ENCODE measurements around the gene SEMA3G. TPM values are rescaled to one million over a fixed set of nuclear protein-coding genes. Genes with fewer than 3 reads are reported as not detected.

SEMA3G gene
- total RNA-seq, 3 donors from 2014 or later: 0.05 to 0.24 (median 0.08) TPM

DNA sequence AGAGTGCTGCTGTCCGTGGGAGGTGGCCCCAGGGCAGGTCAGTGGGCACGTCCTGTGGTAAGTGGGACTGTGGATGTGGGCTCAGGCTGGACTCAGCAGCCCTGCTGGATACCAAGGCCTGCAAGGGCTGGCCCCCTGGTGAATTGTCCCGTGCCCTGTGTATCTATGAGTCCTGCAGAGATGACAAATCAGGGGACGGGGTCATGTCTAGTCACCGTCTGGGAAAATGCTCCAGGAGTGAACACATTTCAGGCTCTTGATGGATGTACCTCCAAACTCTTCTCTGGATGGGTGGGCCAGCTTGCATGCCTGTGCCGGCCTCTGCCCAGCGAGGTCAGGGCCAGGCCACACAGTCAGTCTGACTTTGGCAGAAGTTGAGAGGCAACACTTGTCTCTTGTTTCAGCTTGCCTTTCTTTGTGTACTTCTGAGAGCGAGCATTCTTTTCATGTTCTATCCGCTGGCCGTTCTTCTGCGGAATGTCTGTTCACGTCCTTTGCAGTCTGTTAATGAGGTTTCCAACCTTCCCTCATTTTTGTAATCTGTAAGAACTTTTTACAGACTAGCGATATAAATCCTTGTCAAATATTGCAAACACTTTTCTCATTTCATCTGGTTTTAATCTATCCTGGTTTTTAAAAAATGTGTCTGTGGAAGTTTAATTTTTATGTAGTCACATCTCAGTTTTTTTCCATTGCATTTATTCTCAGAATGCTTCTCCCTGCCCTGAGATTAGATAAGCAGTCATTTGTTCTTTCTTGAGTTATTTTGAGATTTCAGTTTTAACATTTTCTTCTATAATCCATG lies 38.9 kb upstream of the SEMA3G start:
- Mint-ChIP-seq H3K9me3 (no peaks in the 10 kb centered on the region), H3K36me3 (ENCODE audit: insufficient read depth) (peaks cover 21% of the 10 kb centered on the region), H3K4me1 (ENCODE audit: low read depth) (no peaks in the 10 kb centered on the region), H3K4me3 (no peak overlapping the region), H3K27me3 (ENCODE audit: low read depth) (no peaks in the 10 kb centered on the region)
- DNase-seq: no peak
- ATAC-seq: peak in 1 of 2 donors; percentile 18

DNA sequence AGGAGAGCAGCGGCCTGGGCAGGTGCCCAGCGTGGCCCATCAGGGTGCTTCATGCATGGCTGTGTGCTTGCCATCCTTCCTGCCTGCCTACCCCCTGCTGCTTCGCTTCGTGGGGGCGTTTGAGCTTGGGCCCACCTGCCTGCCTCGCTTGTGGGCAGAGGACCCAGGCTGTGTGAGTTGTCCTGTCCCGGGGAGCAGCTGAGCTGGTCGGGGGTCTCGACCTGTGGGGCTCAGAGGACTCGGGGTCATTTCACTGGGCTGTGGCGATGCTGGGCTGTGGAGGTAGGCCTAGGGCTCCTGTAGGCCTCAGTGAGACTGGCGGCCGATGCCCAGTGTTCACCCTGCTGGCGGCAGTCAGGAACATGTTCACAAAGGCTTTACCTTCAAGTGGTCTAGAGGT lies 38.2 kb upstream of the SEMA3G start:
- H3K9me3 Mint-ChIP-seq: no peaks in the 10 kb centered on the region
- H3K4me3 Mint-ChIP-seq: no peak overlapping the region
- DNase-seq: no peak
- H3K4me1 Mint-ChIP-seq (ENCODE audit: low read depth): no peaks in the 10 kb centered on the region
- no peaks in the 10 kb centered on the region for H3K27me3 Mint-ChIP-seq (ENCODE audit: low read depth)
- ATAC-seq: no peak
- peaks cover 21% of the 10 kb centered on the region for H3K36me3 Mint-ChIP-seq (ENCODE audit: insufficient read depth)

DNA sequence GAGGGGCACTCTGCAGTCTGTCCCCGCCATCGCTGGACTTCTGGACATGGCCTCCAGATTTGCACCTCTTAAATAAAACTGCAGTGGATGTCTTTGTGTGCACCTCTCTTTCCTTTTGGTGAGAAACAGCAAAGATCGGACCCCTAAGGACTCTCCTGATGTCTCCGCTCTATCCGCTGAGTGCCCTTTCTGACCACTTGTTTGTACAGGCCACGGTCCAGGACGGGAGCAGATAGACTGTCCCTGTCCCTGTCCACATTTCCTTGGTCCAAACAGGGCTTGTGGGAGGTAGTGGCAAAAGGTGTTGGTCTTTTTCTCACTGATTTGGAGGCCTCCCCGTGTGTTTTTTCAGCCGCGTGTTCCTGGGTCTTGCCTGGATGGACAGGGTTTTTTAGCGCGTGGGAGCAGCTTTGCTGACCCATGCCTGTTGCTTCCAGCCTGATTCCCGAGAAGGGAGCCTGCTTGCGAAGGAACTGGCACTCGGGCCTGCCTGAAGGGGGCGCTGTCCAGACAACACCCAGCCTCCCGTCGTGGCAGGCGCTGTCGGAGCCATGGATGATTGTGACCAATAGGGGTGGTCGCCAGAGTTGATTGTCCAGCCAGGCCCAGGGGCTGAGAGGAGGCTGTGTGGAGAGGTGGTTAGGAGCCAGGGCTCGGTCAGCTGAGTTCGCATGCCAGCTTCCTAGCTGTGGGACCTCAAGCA lies 37.1 kb upstream of the SEMA3G start:
- Mint-ChIP-seq H3K27me3 (ENCODE audit: low read depth) (no peaks in the 10 kb centered on the region), H3K4me1 (ENCODE audit: low read depth) (no peaks in the 10 kb centered on the region), H3K36me3 (ENCODE audit: insufficient read depth) (peaks cover 17% of the 10 kb centered on the region), H3K9me3 (no peaks in the 10 kb centered on the region), H3K4me3 (no peak overlapping the region)
- DNase-seq (no peak), ATAC-seq (no peak)

DNA sequence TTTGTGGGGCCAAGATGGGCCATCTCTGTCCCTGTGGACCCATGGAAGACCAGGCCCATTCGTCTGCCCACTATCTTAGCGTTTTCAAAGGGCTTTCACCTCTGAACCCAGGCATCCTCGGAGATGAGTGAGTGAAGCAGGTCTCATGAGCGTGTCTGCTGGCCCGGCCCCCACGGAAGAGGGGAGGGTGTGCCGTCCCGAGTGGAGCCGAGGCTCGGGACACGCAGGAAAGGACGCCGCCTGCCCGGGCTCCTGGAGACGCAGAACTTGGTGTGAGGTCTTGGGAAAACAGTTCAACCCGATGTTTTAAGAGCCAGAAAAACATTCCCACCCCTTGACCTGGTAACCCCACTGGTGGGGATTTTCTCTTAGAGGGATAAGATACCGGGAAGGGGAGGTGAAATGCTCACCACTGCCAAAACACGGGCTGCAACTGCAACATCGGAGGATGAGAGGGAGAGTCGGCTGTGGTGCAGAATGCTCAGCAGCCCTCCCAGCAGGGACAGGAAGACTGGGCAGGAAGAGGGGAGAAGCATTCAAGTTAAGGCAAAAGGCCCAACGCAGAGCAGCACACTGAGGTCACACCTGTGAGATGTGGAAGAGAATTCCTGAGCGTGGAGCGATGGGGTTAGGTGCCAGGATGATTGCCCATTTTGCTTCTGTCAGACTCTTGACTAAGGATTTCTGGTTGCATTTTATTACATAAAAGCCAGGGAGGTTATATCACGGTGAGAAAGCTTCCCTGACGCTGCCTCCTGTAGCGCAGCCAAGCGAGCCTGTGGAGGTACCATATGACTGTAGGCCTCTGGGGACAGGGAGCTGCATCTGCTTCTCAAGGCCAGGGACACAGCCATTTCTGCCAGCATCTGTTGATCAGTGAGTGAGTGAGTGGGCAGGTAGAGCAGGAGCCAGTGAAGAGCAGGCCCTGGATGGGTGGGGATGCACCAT lies 36.1 kb upstream of the SEMA3G start:
- Mint-ChIP-seq H3K36me3 (ENCODE audit: insufficient read depth) (peaks cover 17% of the 10 kb centered on the region), H3K27me3 (ENCODE audit: low read depth) (no peaks in the 10 kb centered on the region), H3K9me3 (no peaks in the 10 kb centered on the region), H3K4me1 (ENCODE audit: low read depth) (no peaks in the 10 kb centered on the region), H3K4me3 (no peak overlapping the region)
- ATAC-seq (no peak), DNase-seq (no peak)

DNA sequence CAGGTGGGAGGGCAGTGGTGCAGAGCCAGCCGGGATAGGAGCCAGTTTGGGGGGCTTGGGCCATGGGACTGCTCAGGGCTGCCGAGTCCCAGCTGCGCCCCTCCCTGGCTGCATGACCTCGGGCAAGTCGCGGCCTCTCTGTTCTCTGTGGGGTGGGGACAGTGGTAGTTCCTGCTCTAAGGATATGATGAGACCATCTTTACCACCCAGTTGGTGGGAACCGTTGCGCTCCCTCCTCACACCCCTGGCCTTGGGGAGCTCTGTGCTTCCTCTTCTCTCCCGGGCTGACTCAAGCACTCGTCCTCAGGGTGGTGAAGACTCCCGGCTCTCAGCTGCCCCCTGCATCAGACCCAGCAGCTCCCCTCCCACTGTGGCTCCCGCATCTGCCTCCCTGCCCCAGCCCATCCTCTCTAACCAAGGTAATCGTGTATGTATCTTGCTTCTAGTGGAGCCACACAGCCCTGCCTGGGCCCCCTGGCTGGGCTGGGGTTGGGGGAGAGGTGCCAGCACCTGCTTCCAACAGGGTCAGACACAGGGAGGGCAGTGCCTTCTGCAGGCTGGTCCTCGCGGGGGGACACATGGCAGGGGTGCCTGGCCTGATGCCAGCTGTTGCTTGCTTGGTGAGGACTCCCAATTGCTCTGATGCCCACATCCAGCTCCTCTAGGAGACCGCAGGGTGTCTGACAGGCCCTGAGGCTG lies 35.1 kb upstream of the SEMA3G start:
- DNase-seq: no peak
- Mint-ChIP-seq H3K27me3 (ENCODE audit: low read depth) (no peaks in the 10 kb centered on the region), H3K9me3 (no peaks in the 10 kb centered on the region), H3K4me1 (ENCODE audit: low read depth) (no peaks in the 10 kb centered on the region), H3K4me3 (no peak overlapping the region), H3K36me3 (ENCODE audit: insufficient read depth) (peaks cover 18% of the 10 kb centered on the region)
- no peak for ATAC-seq

DNA sequence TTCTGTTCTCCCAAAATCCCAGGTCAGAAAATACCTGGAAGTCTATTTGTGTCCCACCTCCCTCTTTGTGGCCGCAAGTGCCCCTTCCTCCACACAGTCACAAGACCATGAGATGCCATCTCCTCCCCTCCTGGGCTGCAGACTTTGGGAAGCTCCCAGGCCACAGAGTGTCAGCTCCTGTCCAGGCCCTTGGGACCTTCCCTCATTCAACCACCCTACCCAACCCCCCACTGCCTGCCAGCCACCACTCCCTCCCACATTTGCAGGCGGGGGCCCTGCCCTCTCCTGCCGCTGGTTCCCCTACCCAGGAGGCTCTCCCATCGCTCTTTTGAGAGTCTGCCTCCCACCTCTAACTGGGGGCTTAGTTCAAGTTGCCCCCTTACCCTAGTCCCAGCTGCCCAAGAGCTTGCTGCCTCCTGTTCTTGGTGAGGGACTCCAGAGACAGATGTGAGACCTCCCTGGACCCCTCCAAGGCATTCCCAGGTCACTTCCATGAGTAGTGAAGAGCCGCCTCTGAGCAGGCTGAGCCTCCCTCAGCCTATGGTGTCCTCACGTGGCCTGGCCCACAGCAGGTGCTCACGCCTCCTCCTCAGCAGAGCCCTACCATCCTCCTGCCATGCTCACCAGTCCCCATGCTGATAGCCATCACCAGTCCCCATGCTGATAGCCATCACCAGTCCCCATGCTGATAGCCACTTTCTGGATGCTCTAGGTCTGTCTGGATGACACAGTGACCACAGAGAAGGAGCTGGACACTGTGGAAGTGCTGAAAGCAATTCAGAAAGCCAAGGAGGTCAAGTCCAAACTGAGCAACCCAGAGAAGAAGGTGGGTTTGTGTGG lies 34.4 kb upstream of the SEMA3G start:
- no peaks in the 10 kb centered on the region for H3K4me1 Mint-ChIP-seq (ENCODE audit: low read depth)
- no peak for ATAC-seq
- H3K4me3 Mint-ChIP-seq: no peak overlapping the region
- DNase-seq: no peak
- no peaks in the 10 kb centered on the region for H3K9me3 Mint-ChIP-seq
- no peaks in the 10 kb centered on the region for H3K27me3 Mint-ChIP-seq (ENCODE audit: low read depth)
- H3K36me3 Mint-ChIP-seq (ENCODE audit: insufficient read depth): peaks cover 16% of the 10 kb centered on the region

DNA sequence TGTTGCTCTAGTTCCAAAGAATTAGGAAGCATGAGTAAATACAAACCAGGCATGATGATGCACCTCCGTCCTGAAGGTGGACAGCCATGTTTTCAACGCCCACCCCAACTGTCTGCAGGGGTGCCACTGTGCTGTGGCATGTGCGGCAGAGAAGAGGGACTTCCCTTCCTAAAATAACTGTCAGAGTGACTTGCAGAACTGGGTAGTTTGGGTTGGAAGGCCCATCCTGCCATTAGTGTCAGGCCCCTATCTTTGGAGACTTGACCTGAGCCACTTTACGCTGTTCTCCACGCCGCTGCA lies 32.8 kb upstream of the SEMA3G start:
- Mint-ChIP-seq H3K4me3 (no peak overlapping the region), H3K4me1 (ENCODE audit: low read depth) (no peaks in the 10 kb centered on the region), H3K9me3 (no peaks in the 10 kb centered on the region), H3K27me3 (ENCODE audit: low read depth) (no peaks in the 10 kb centered on the region), H3K36me3 (ENCODE audit: insufficient read depth) (peaks cover 20% of the 10 kb centered on the region)
- ATAC-seq: no peak
- DNase-seq: no peak

DNA sequence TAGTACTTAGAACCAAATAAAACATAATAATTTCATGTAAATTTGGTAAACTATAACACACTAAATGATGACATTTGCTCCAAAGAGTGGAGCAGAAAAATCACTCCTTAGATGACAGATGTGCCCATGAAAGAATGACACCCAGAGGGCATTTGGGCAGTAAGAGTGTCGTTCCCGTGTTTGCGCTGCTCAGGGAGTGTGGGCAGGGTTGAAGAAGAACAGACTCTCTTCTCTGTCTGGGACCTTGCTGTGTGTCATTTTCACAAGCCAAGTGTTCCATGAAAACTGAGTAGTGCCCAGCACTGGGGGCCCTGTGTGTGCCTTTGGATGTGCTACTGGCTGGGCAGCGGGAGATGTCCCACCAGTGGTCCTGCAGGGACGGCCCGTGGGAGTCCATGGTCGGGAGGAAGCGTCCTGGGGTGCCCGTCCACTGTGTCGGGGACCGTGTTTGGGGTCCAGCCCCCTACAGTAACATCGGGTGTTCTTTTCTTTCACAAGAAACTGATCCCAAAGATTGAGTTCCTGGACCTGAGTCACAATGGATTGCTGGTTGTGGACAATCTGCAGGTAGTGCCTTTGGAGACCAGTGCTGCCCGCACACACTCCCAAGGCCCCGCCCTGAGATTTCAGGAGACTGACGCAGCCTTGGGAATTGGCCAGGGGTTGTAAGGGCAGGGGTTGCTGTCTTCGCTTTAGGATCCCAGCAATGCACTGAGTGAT lies 32.3 kb upstream of the SEMA3G start:
- no peak for DNase-seq
- H3K36me3 Mint-ChIP-seq (ENCODE audit: insufficient read depth): peaks cover 22% of the 10 kb centered on the region
- no peaks in the 10 kb centered on the region for H3K4me1 Mint-ChIP-seq (ENCODE audit: low read depth)
- ATAC-seq: no peak
- H3K4me3 Mint-ChIP-seq: no peak overlapping the region
- H3K27me3 Mint-ChIP-seq (ENCODE audit: low read depth): no peaks in the 10 kb centered on the region
- H3K9me3 Mint-ChIP-seq: no peaks in the 10 kb centered on the region

DNA sequence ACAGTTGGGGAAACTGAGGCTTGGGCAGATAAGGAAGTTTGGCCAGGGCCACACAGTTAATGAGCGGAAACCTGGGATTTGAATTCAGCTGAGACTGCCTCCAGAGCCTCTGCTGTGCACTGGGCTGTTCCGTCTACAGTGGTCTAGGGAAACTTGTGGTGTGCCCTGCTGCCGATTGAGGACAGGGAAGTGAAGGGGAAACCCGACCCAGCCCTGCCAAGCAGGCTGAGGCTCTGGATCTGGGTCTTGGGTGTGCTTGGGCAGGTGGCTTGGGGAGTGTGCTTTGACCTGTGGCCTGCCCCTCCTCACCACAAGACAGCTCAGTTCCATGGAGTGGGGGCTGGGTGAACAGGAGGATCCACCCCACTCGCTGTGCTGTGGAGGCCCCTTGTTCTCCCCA lies 28.1 kb upstream of the SEMA3G start:
- H3K27me3 Mint-ChIP-seq (ENCODE audit: low read depth): no peaks in the 10 kb centered on the region
- H3K9me3 Mint-ChIP-seq: no peaks in the 10 kb centered on the region

DNA sequence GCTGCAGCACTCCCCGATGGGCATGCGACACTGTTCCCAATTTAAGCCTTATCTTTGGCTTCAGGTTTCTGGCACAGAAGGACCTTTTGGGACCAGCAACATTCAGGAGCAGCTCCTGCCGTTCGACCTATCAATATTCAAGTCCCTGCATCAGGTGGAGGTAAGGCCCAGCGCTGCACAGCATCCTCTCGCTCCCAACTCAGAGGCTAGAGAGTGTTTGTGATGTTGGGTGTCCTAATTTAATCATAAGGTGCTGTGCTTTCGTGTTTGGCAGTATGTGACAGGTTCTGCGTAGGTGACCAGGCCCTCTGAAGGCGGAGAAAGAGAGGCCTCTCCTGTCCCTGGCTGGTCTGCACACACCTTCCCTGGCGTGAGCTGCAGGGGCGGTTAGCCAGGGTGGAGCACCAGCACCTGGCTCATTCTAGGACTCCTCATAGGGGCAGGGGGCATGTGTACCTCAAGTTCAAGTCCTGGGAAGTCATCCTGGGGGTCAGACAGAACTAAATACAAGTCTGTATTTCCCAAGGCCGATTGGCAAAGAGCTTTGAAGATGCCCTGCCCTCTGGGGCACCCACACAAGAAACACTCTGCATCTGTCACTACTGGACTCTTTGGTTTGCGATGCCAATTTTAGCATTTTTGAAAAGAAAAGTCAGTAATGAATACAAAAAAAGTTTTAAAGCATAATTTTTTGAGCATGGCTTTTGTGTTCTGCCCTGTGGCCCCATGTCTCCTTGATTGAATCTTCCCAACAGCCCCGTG lies 27.5 kb upstream of the SEMA3G start:
- peaks cover 18% of the 10 kb centered on the region for H3K36me3 Mint-ChIP-seq (ENCODE audit: insufficient read depth)
- H3K27me3 Mint-ChIP-seq (ENCODE audit: low read depth): no peaks in the 10 kb centered on the region

More for the DNA sequence above, 28.1 kb upstream of the SEMA3G start:
- H3K36me3 Mint-ChIP-seq (ENCODE audit: insufficient read depth): peaks cover 19% of the 10 kb centered on the region
- H3K4me3 Mint-ChIP-seq: no peak overlapping the region
- H3K4me1 Mint-ChIP-seq (ENCODE audit: low read depth): no peaks in the 10 kb centered on the region
- DNase-seq (no peak), ATAC-seq (no peak)

DNA sequence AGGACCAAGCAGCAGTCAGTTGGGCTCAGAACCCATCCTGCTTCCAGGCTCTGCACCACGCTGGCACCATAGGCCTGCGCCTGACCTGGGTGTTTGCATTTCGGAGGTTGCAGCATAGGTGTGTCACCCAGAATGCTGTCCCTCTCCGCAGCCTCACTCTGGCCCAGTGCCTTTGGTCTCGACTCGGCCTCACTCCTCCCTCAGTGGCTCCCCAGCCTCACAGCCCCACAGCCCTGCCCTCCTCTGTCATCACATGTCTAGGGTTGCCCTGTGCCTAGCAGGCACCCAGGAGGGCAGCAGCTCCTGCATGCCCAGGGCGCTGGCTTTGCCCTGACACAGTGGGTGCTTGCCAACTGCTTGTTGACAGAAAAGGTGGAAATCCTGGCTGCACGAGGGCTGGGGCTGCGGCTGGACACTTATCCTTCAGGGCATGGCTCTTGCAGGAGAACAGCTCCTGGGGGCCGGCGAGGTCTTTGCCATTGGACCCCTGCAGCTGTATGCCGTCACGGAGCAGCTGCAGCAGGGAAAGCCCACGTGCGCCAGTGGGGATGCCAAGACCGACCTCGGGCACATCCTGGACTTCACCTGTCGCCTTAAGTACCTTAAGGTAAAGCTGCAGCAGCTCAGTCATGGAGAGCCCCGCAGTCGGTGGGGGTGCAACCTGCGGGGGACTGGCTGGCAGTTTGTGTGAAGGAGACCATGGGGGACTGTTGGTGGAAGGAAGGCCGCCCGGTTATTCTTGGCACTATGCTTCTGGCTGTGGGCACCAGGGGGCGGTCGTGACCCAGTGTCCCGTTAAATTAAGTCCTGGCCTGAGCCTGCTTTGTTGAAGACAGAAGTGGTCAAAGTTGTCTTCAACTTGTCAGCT lies 26.7 kb upstream of the SEMA3G start:
- Mint-ChIP-seq H3K4me1 (ENCODE audit: low read depth) (no peaks in the 10 kb centered on the region), H3K36me3 (ENCODE audit: insufficient read depth) (peaks cover 18% of the 10 kb centered on the region), H3K27me3 (ENCODE audit: low read depth) (no peaks in the 10 kb centered on the region), H3K9me3 (no peaks in the 10 kb centered on the region), H3K4me3 (no peak overlapping the region)
- peak in 1 of 2 donors; percentile 62 for ATAC-seq
- DNase-seq: no peak

More for the DNA sequence above, 27.5 kb upstream of the SEMA3G start:
- Mint-ChIP-seq H3K4me1 (ENCODE audit: low read depth) (no peaks in the 10 kb centered on the region), H3K9me3 (no peaks in the 10 kb centered on the region), H3K4me3 (no peak overlapping the region)
- no peak for DNase-seq
- ATAC-seq: no peak

DNA sequence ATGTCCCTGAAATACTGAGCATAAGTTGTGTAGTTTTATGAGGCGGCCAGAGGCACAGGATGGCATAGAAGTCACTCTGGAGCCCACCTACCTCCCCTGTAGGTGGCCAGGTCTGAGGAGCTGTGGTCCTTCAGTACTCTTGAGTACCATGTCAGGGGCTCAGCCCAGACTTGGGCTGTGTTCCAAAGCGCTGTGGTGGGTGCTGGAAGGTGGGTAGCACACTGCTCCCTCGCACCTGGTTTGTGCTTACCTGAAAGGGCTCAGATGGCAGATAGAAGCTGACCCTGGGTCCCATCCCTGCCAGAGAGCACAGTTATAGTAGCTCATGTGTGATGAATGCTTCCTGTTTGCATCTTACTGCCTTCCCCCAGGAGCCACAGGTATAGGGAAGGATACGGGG lies 26.0 kb upstream of the SEMA3G start:
- H3K27me3 Mint-ChIP-seq (ENCODE audit: low read depth): no peaks in the 10 kb centered on the region
- peaks cover 18% of the 10 kb centered on the region for H3K36me3 Mint-ChIP-seq (ENCODE audit: insufficient read depth)
- H3K4me3 Mint-ChIP-seq: no peak overlapping the region
- no peaks in the 10 kb centered on the region for H3K4me1 Mint-ChIP-seq (ENCODE audit: low read depth)
- no peaks in the 10 kb centered on the region for H3K9me3 Mint-ChIP-seq
- ATAC-seq (no peak), DNase-seq (no peak)

Data from activated T-cell treated with anti-CD3 and anti-CD28 coated beads, Interleukin-2, amount 50 U/mL, for 4 hours (primary cell).